Heart right ventricle (tissue), 16 donors: Measurements from ENCODE around the gene DCLK1. TPM values are rescaled to one million over a fixed set of nuclear protein-coding genes. Genes with fewer than 3 reads are reported as not detected.

Source experiments
- ATAC-seq, 8 donors: fragments of 200-7000 bp; cut with Tn5 transposase; one replicate each; pipeline ENCODE4 v1.9.1; 2020; ENCODE audit warnings: mild to moderate bottlenecking in 8 of 8, moderate library complexity in 8 of 8, moderate number of reproducible peaks in 1 of 8
- DNase-seq, 2 donors: peaks; one replicate each; pipeline ENCODE4 v3.0.0-alpha.2; 2020
- H3K27ac ChIP-seq, 10 donors: fragments of 200-600 bp; sonication (generic) in 2 of 10; one replicate each; pipeline versions ENCODE4 v1.5.0 to v1.8.0; 2020 to 2022; ENCODE audit warnings: mild to moderate bottlenecking in 3 of 10
- H3K27me3 ChIP-seq, 7 donors: fragments of 200-600 bp; one replicate each; pipeline ENCODE4 v1.8.0; 2021 to 2022; ENCODE audit warnings: mild to moderate bottlenecking in 2 of 7
- H3K36me3 ChIP-seq, 9 donors: fragments of 200-600 bp; sonication (generic) in 1 of 9; one replicate each; pipeline versions ENCODE4 v1.5.0 to v1.8.0; 2020 to 2022; ENCODE audit warnings: mild to moderate bottlenecking in 2 of 9
- H3K4me1 ChIP-seq, 9 donors: fragments of 200-600 bp; sonication (generic) in 1 of 9; one replicate each; pipeline versions ENCODE4 v1.5.0 to v1.8.0; 2020 to 2022; ENCODE audit warnings: mild to moderate bottlenecking in 4 of 9
- H3K4me3 ChIP-seq, 10 donors: fragments of 200-600 bp; sonication (generic) in 2 of 10; one replicate each; pipeline versions ENCODE4 v1.5.0 to v1.8.0; 2020 to 2022; ENCODE audit warnings: mild to moderate bottlenecking in 7 of 10, moderate library complexity in 2 of 10
- H3K9me3 ChIP-seq, 11 donors: fragments of 200-600 bp in 10 of 11; sonication (generic) in 2 of 11; one replicate each; pipeline versions ENCODE4 v1.5.0 to v1.8.0; 2013 to 2022; ENCODE audit warnings: mild to moderate bottlenecking in 2 of 11, control low read depth in 1 of 11, moderate library complexity in 1 of 11
- CTCF ChIP-seq, 9 donors: fragments of 200-600 bp; sonication (generic) in 2 of 9; IDR thresholded peaks; one replicate each; pipeline versions ENCODE4 v1.5.0 to v1.8.0; 2021 to 2022; ENCODE audit warnings: antibody characterized with exemption in 9 of 9, mild to moderate bottlenecking in 5 of 9, moderate library complexity in 1 of 9
- WGBS, 2 donors: extraction: QIAGEN DNeasy Blood & Tissue Kit; methylation state at CpG; one replicate each; pipeline ENCODE4 v1.1.7; 2013; ENCODE audit warnings: inconsistent platforms in 1 of 2; 5-methylcytosine and 5-hydroxymethylcytosine counted together
- intact Hi-C, 10 donors: fragments of 100-400 bp; cut with DNase I; formaldehyde crosslinking; loops; one replicate each; pipeline versions ENCODE4 v1.11.1 to v1.14.2; 2022
- polyA plus RNA-seq, 2 donors: library from polyadenylated mRNA; stranded (reverse); fragments of 200-250 nt; gene quantifications; one replicate each; pipeline ENCODE4 v1.2.3, GENCODE V29; 2013
- total RNA-seq, 10 donors: library from RNA; stranded (reverse); fragmentation: NEBNext Ultra II Directional in 3 of 10; extraction: Animal tissue kit (Norgen Biotek cat#: 25700) in 3 of 10; gene quantifications; one replicate each; pipeline versions ENCODE4 v1.2.1 to v1.2.4, GENCODE V29; 2021 to 2023
- donor health status: Arrhythmogenic right ventricular cardiomyopathy.
- donor health status: ischemic (EF 13 %, LVEDD 7.1; RV severe dilation, severe dysfunction).
- donor health status: healthy with polysubstance abuse.
- donor health status: DM: no; HTN: yes; CAD: no.
- donor health status: DM: no; HTN: no; CAD: no.
- donor health status: ischemic (EF 25% LVEDD 6.9; RV normal size, moderate dysfunction).
- donor health status: ischemic (EF 25% LVEDD 5.7; RV mildly dilated, moderate dysfunction).
- donor health status: healthy.
- donor health status: DM: yes; HTN: yes; CAD: no.
- donor health status: Ischemic cardiomyopathy.
- donor health status: ischemic (EF 35%, LVEDD 5.7; RV mildly dilated, moderate dysfunction).
- donor health status: nonischemic (EF 11% LVEDD 7.7; RV severe dilation, severe dysfunction).
- donor health status: DM: yes; HTN: yes; CAD: no.
- donor health status: PGD.
- donor health status: ischemic (EF 29% LVEDD 5.4; RV normal size, mild dysfunction).
- donor health status: nonischemic (EF 23%, LVEDD 6.1; RV moderate dilation, normal function).

Gene DCLK1
- total and polyA plus RNA-seq, 12 donors, result 3.4 to 16.9 (median 9.1) TPM

DNA sequence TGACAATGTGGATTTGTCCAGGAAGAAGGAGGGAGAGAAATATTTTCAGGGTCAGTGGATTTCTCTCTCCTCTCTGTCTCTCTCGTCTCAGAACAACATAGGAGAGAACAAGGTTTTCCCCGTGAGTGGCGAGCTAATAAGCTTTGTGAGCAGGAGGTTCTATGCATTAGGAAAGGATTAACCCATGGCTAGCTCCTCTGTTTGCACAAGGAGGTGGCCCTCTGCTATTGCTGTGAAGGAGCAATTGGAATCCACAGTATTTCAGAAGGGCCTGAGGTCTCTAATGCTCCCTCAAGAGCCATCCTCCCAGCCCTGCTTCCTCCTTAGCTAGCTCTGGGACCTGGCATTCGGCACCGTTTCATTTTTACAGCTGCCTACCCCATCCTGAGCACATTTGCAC is 365.8 kb downstream of the DCLK1 start:
- 67 to 68% methylated on average over 5 of the region's 5 CpGs for whole genome bisulfite sequencing, 2 donors
- Histone ChIP-seq H3K4me1 (no peaks in the 10 kb centered on the region), H3K27ac (no peak overlapping the region), H3K36me3 (no peaks in the 10 kb centered on the region), H3K9me3 (no peaks in the 10 kb centered on the region), H3K27me3 (no peaks in the 10 kb centered on the region), H3K4me3 (no peak overlapping the region)
- ATAC-seq, result no peak
- DNase-seq, result no peak
- TF ChIP-seq CTCF (IDR thresholded peaks at IDR 0.05), result no peak
- intact Hi-C loops, result no loop called here

DNA sequence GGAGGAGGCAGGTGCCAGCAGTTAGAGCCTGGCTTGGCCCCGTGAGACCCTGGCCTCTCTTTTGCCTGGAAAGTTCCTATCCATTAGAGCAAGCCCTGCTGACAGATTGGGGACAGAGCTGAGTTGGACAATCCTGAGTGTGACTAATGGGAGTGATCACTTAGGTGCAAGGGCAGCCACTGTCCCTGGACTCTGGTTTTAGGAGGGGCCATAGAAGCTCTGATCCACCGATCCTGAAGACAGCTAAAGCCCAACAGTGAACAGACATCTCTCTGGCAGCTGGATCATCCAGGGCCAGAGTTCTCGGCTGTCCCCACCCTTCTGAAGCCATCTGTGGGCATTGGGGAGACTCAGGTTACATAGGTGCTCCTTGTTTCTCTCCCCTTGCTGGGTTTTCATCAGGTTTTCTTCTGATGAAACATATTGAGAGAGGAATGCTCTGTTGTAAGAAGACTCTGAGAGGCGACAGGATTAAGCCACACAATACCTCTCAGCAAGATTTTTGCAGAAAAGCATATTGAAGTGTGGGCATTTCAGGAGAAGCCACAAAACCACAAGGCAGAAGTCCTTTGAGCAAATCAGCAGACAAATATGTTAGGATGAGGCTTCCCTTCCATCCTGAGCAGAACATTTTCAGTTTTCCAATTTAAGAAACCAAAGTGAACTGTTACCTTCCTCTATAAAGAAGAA is 366.7 kb downstream of the DCLK1 start:
- no peak for TF ChIP-seq CTCF (IDR thresholded peaks at IDR 0.05)
- no peak for DNase-seq
- ATAC-seq, result no peak
- Histone ChIP-seq H3K4me1 (no peaks in the 10 kb centered on the region), H3K4me3 (no peak overlapping the region), H3K36me3 (no peaks in the 10 kb centered on the region), H3K27ac (no peak overlapping the region), H3K9me3 (no peaks in the 10 kb centered on the region), H3K27me3 (no peaks in the 10 kb centered on the region)
- 73 to 75% methylated on average over 4 of the region's 4 CpGs for WGBS, 2 donors
- intact Hi-C loops, result no loop called here

GRCh38 chr13:35763782-35764123 is 367.4 kb downstream of the DCLK1 start:
- TF ChIP-seq CTCF (IDR thresholded peaks at IDR 0.05), result no peak
- intact Hi-C loops, result no loop called here
- DNase-seq (no peak), ATAC-seq (no peak)
- WGBS, 2 donors, result 83 to 88% methylated on average over 7 of the region's 7 CpGs
- H3K4me1 ChIP-seq, result no peaks in the 10 kb centered on the region
- no peak overlapping the region for H3K27ac ChIP-seq
- no peak overlapping the region for H3K4me3 ChIP-seq
- no peaks in the 10 kb centered on the region for H3K36me3 ChIP-seq
- H3K9me3 ChIP-seq, result no peaks in the 10 kb centered on the region
- no peaks in the 10 kb centered on the region for H3K27me3 ChIP-seq

- DNase-seq (no peak), ATAC-seq (no peak)
- Histone ChIP-seq H3K9me3 (no peaks in the 10 kb centered on the region), H3K4me1 (no peaks in the 10 kb centered on the region), H3K36me3 (no peaks in the 10 kb centered on the region), H3K27ac (no peak overlapping the region), H3K4me3 (no peak overlapping the region), H3K27me3 (no peaks in the 10 kb centered on the region)
- intact Hi-C loops, result no loop called here
- TF ChIP-seq CTCF (IDR thresholded peaks at IDR 0.05), result no peak
- WGBS, 2 donors, result 73 to 83% methylated on average over 4 of the region's 4 CpGs
Measured at GRCh38 chr13:35763060-35763781, 368.0 kb downstream of the DCLK1 start.
